Activated T-helper 9 cell treated with anti-CD3 and anti-CD28 coated beads, Interleukin-2, amount 50 U/mL, for 16 hours (primary cell): ENCODE results near the gene C13orf42.

ENCODE experiments used
- DNase-seq: peaks from one replicate; pipeline ENCODE4 v3.0.0-alpha.2; 2020; ENCODE audit warnings: low read depth

The C13orf42 gene

GRCh38 chr13:51111174-51111573 is at the start of gene C13orf42:
C13orf42 (minus strand) TSS chr13:51111274; CDS start chr13:51111209, 65 bp downstream.
- no peak for DNase-seq

- no peak for DNase-seq
Measured at GRCh38 chr13:51158880-51159518, 47.9 kb upstream of the C13orf42 start.

- DNase-seq, result no peak
Measured at GRCh38 chr13:51158365-51158764, 47.3 kb upstream of the C13orf42 start.

- no peak for DNase-seq
Measured at GRCh38 chr13:51156648-51157047, 45.6 kb upstream of the C13orf42 start.

- no peak for DNase-seq
Measured at GRCh38 chr13:51155776-51156515, 44.9 kb upstream of the C13orf42 start.

GRCh38 chr13:51155161-51155560 is 44.1 kb upstream of the C13orf42 start:
- DNase-seq, result no peak

GRCh38 chr13:51154029-51154555 is 43.0 kb upstream of the C13orf42 start:
- no peak for DNase-seq

GRCh38 chr13:51153527-51153926 is 42.5 kb upstream of the C13orf42 start:
- DNase-seq, result no peak

- DNase-seq, result no peak
Measured at GRCh38 chr13:51152701-51153100, 41.6 kb upstream of the C13orf42 start.

- DNase-seq, result no peak
Measured at GRCh38 chr13:51151463-51151862, 40.4 kb upstream of the C13orf42 start.

- DNase-seq, result no peak
Measured at GRCh38 chr13:51148952-51149573, 38.0 kb upstream of the C13orf42 start.

- DNase-seq, result no peak
Measured at GRCh38 chr13:51148223-51148951, 37.3 kb upstream of the C13orf42 start.

- DNase-seq, result no peak
Measured at GRCh38 chr13:51147732-51148131, 36.7 kb upstream of the C13orf42 start.

- no peak for DNase-seq
Measured at GRCh38 chr13:51146667-51147066, 35.6 kb upstream of the C13orf42 start.

GRCh38 chr13:51137250-51137649 is 26.2 kb upstream of the C13orf42 start:
- no peak for DNase-seq

- DNase-seq, result no peak
Measured at GRCh38 chr13:51136276-51136980, 25.4 kb upstream of the C13orf42 start.

- DNase-seq, result no peak
Measured at GRCh38 chr13:51134763-51135365, 23.8 kb upstream of the C13orf42 start.

GRCh38 chr13:51130348-51130747 is 19.3 kb upstream of the C13orf42 start:
- no peak for DNase-seq

GRCh38 chr13:51125495-51126226 is 14.6 kb upstream of the C13orf42 start:
- peak; percentile 15 for DNase-seq

- no peak for DNase-seq
Measured at GRCh38 chr13:51122868-51123566, 11.9 kb upstream of the C13orf42 start.
